WTC11 (cell line): Measurements from ENCODE around the gene AASS. TPM values are rescaled to one million over a fixed set of nuclear protein-coding genes. Genes with fewer than 3 reads are reported as not detected.

Source experiments
- ATAC-seq: fragments of 200-7000 bp; cut with Tn5 transposase; 2 replicates; pipeline ENCODE4 v1.10.0; 2021; ENCODE audit warnings: mild to moderate bottlenecking, moderate library complexity
- CTCF ChIA-PET: fragments of 300-600 bp; sonication (Branson Sonifier 250); formaldehyde crosslinking; loops from one replicate; lab custom pipeline; 2021; ENCODE audit warnings: antibody characterized with exemption; lab: Charles Lee
- POLR2A ChIA-PET: fragments of 350-600 bp; sonication (Branson Sonifier 250); formaldehyde crosslinking; loops from one replicate; lab custom pipeline; 2021; ENCODE audit warnings: antibody characterized with exemption; lab: Charles Lee
- DNase-seq: peaks from one replicate; pipeline ENCODE4 v3.0.0; 2021; ENCODE audit warnings: low spot score
- H3K27ac Mint-ChIP-seq: 2 replicates; pipeline ENCODE4 v1.8.0; 2021; ENCODE audit warnings: mixed read lengths
- H3K27me3 Mint-ChIP-seq: 2 replicates; pipeline ENCODE4 v1.8.0; 2021; ENCODE audit warnings: low read depth, mild to moderate bottlenecking, moderate library complexity, mixed read lengths
- H3K36me3 Mint-ChIP-seq: 2 replicates; pipeline ENCODE4 v1.8.0; 2021; ENCODE audit warnings: mixed read lengths
- H3K4me1 Mint-ChIP-seq: 2 replicates; pipeline ENCODE4 v1.8.0; 2022; ENCODE audit warnings: mixed read lengths
- H3K4me3 Mint-ChIP-seq: 2 replicates; pipeline ENCODE4 v1.8.0; 2021; ENCODE audit warnings: mild to moderate bottlenecking, moderate library complexity, mixed read lengths
- H3K9me3 Mint-ChIP-seq: 2 replicates; pipeline ENCODE4 v1.8.0; 2021; ENCODE audit warnings: mixed read lengths
- AFF4 ChIP-seq: sonication (generic); formaldehyde crosslinking; IDR thresholded peaks from 2 replicates; pipeline ENCODE4 v1.8.1; 2023; ENCODE audit warnings: mild to moderate bottlenecking, missing genetic modification reagents, borderline replicate concordance
- ARID4B ChIP-seq: sonication (generic); formaldehyde crosslinking; IDR thresholded peaks from 2 replicates; pipeline ENCODE4 v1.8.0; 2023; ENCODE audit warnings: missing genetic modification reagents, mild to moderate bottlenecking, borderline replicate concordance
- ATF2 ChIP-seq: sonication (generic); formaldehyde crosslinking; IDR thresholded peaks from 2 replicates; pipeline ENCODE4 v1.8.1; 2022; ENCODE audit warnings: low read depth, missing genetic modification reagents, borderline replicate concordance
- EMX1 ChIP-seq: fragments of 250-450 bp; sonication (Bioruptor Pico); IDR thresholded peaks from 2 replicates; pipeline ENCODE4 v1.8.0; 2021; ENCODE audit warnings: mild to moderate bottlenecking
- FOXK1 ChIP-seq: sonication (generic); formaldehyde crosslinking; IDR thresholded peaks from 2 replicates; pipeline ENCODE4 v1.8.0; 2022; ENCODE audit warnings: mild to moderate bottlenecking, moderate library complexity, missing genetic modification reagents
- GABPB1 ChIP-seq: sonication (generic); formaldehyde crosslinking; IDR thresholded peaks from 2 replicates; pipeline ENCODE4 v1.8.1; 2023; ENCODE audit warnings: mild to moderate bottlenecking, missing genetic modification reagents
- HMGXB4 ChIP-seq: sonication (generic); formaldehyde crosslinking; IDR thresholded peaks from 2 replicates; pipeline ENCODE4 v1.8.1; 2023; ENCODE audit warnings: mild to moderate bottlenecking, moderate library complexity, missing genetic modification reagents
- MLX ChIP-seq: sonication (generic); formaldehyde crosslinking; IDR thresholded peaks from 2 replicates; pipeline ENCODE4 v1.8.1; 2023; ENCODE audit warnings: mild to moderate bottlenecking, missing genetic modification reagents, moderate library complexity
- NFATC4 ChIP-seq: fragments of 250-450 bp; sonication (Bioruptor Pico); IDR thresholded peaks from 2 replicates; pipeline ENCODE4 v1.9.0; 2021; ENCODE audit warnings: mild to moderate bottlenecking
- NR1H2 ChIP-seq: sonication (generic); formaldehyde crosslinking; IDR thresholded peaks from 2 replicates; pipeline ENCODE4 v1.9.0; 2021; ENCODE audit warnings: mild to moderate bottlenecking, moderate library complexity, missing genetic modification reagents
- NR3C1 ChIP-seq: sonication (generic); formaldehyde crosslinking; conservative IDR thresholded peaks from 2 replicates; pipeline ENCODE4 v1.8.1; 2023; ENCODE audit warnings: low read depth, mild to moderate bottlenecking, missing genetic modification reagents
- OVOL2 ChIP-seq: fragments of 250-450 bp; sonication (Bioruptor Pico); IDR thresholded peaks from 2 replicates; pipeline ENCODE4 v1.9.0; 2021; ENCODE audit warnings: mild to moderate bottlenecking, borderline replicate concordance
- PREB ChIP-seq: sonication (generic); formaldehyde crosslinking; IDR thresholded peaks from 2 replicates; pipeline ENCODE4 v1.8.1; 2022; ENCODE audit warnings: mild to moderate bottlenecking, missing genetic modification reagents, moderate library complexity, borderline replicate concordance
- RELA ChIP-seq: sonication (generic); formaldehyde crosslinking; IDR thresholded peaks from 2 replicates; pipeline ENCODE4 v1.8.1; 2022; ENCODE audit warnings: missing genetic modification reagents, mild to moderate bottlenecking, borderline replicate concordance
- RORB ChIP-seq: fragments of 250-450 bp; sonication (Bioruptor Pico); IDR thresholded peaks from 2 replicates; pipeline ENCODE4 v1.9.0; 2021; ENCODE audit warnings: mild to moderate bottlenecking
- SOX15 ChIP-seq: fragments of 250-450 bp; sonication (Bioruptor Pico); IDR thresholded peaks from 2 replicates; pipeline ENCODE4 v1.9.0; 2021; ENCODE audit warnings: mild to moderate bottlenecking
- TEAD1 ChIP-seq: sonication (generic); formaldehyde crosslinking; IDR thresholded peaks from 2 replicates; pipeline ENCODE4 v1.8.0; 2022; ENCODE audit warnings: mild to moderate bottlenecking, missing genetic modification reagents
- ZNF396 ChIP-seq: fragments of 250-450 bp; sonication (Bioruptor Pico); IDR thresholded peaks from 2 replicates; pipeline ENCODE4 v1.8.0; 2021; ENCODE audit warnings: mild to moderate bottlenecking, moderate library complexity, borderline replicate concordance
- ZNF423 ChIP-seq: fragments of 250-450 bp; sonication (Bioruptor Pico); IDR thresholded peaks from 2 replicates; pipeline ENCODE4 v2.1.2; 2022; ENCODE audit warnings: mild to moderate bottlenecking, moderate library complexity
- ZNF512 ChIP-seq: sonication (generic); formaldehyde crosslinking; IDR thresholded peaks from 2 replicates; pipeline ENCODE4 v1.8.1; 2022; ENCODE audit warnings: missing genetic modification reagents, borderline replicate concordance
- ZNF671 ChIP-seq: fragments of 250-450 bp; sonication (Bioruptor Pico); IDR thresholded peaks from 2 replicates; pipeline ENCODE4 v1.8.0; 2021; ENCODE audit warnings: mild to moderate bottlenecking
- total RNA-seq: library from RNA; stranded (reverse); gene quantifications from 3 replicates; pipeline ENCODE4 v1.2.3, GENCODE V29; 2021

Gene AASS
- total RNA-seq, 1 experiment from 2014 or later: 308 TPM

GRCh38 chr7:122148081-122148480 lies 4.0 kb upstream of the AASS start (continued):
- TF ChIP-seq AFF4 (CRISPR knock-in tag) (no peak), GABPB1 (CRISPR knock-in tag) (no peak), MLX (no peak), NFATC4 (CRISPR knock-in tag) (no peak), TEAD1 (no peak), HMGXB4 (CRISPR knock-in tag) (no peak), FOXK1 (CRISPR knock-in tag) (no peak)

- peaks cover 73% of the 10 kb centered on the region for H3K4me1 Mint-ChIP-seq
- CTCF ChIA-PET: interaction anchor here (1.4 kb wide), 1 partner anchor 10 kb away, joined by 3 read pairs; no protein-coding TSS in a partner anchor
- no peaks in the 10 kb centered on the region for H3K27me3 Mint-ChIP-seq
- no peaks in the 10 kb centered on the region for H3K9me3 Mint-ChIP-seq
- H3K36me3 Mint-ChIP-seq: peaks cover 30% of the 10 kb centered on the region
- ATAC-seq (no peak), DNase-seq (no peak)
- peak overlapping the region; percentile 97 for H3K27ac Mint-ChIP-seq
- POLR2A ChIA-PET: no interaction called here
- peak overlapping the region; percentile 48 for H3K4me3 Mint-ChIP-seq
- no peak for TF ChIP-seq ZNF396 (CRISPR knock-in tag)
- TF ChIP-seq NFATC4 (CRISPR knock-in tag): no peak
- TF ChIP-seq RORB: no peak
- TF ChIP-seq NR1H2: no peak
- no peak for TF ChIP-seq ZNF423
- no peak for TF ChIP-seq ZNF512 (CRISPR knock-in tag)
- no peak for TF ChIP-seq GABPB1 (CRISPR knock-in tag)
- no peak for TF ChIP-seq FOXK1 (CRISPR knock-in tag)
- no peak for TF ChIP-seq PREB (CRISPR knock-in tag)
- TF ChIP-seq EMX1: no peak
- TF ChIP-seq ARID4B (CRISPR knock-in tag): no peak
- no peak for TF ChIP-seq ZNF671 (CRISPR knock-in tag)
- TF ChIP-seq RELA (CRISPR knock-in tag): no peak
- TF ChIP-seq NR3C1 (CRISPR knock-in tag): no peak
- TF ChIP-seq ATF2 (CRISPR knock-in tag): no peak
- TF ChIP-seq OVOL2: no peak
- TF ChIP-seq SOX15 (CRISPR knock-in tag): no peak
These were observed 2.0 kb upstream of the AASS start for GRCh38 chr7:122145937-122146645.
